Measurements from ENCODE around the gene GLI3.

DNA sequence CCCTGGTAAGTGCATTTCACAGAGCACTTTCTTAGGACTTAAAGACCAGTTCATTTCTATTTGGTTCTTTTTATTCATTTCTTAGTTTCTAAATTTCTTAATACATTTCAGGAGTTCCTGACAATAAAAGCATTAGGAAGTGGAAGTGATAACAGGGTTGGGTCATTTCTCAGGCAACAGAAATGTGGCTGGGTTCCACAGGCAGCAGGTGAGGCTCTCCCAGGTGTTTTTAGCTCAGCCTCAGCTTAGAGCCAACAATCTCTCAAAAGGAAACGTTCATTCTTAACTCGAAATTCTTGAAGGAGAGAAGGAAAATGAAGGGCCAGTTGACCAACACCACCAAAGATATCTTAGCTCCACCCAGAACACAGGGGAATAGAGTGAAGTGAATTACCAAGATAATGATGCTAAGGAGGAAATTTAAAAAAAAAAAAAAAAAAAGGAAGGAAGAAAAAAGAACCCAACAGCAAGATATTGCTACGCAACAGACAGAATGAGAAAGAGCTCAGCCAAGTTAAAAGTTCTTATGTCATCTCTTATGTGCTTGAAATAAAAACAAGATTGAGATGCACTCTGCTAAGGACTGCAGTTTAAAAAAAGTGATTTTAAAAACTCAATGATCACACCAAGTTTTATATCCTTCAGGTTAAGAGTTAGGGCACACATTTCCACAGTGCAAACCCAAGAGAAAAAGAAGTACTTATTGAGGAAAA, 230.1 kb downstream of the GLI3 start:
- TF ChIP-seq CHD2 (IDR thresholded peaks at IDR 0.05; ENCODE audit: low read length, partially characterized antibody): no peak
- no peak for TF ChIP-seq TCF12 (IDR thresholded peaks at IDR 0.05)
- TF ChIP-seq, protein P1, sequence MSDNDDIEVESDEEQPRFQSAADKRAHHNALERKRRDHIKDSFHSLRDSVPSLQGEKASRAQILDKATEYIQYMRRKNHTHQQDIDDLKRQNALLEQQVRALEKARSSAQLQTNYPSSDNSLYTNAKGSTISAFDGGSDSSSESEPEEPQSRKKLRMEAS (IDR thresholded peaks at IDR 0.05; ENCODE audit: low read depth): no peak
- no peak for TF ChIP-seq CTCF (IDR thresholded peaks at IDR 0.05)
- no peak for TF ChIP-seq FOXM1 (IDR thresholded peaks at IDR 0.05; ENCODE audit: low read depth)
- no peak for TF ChIP-seq EP300 (IDR thresholded peaks at IDR 0.05; ENCODE audit: borderline replicate concordance in 1 of 2, low read depth in 1 of 2, low read length in 1 of 2)
- TF ChIP-seq RAD21 (IDR thresholded peaks at IDR 0.05; ENCODE audit: low read length): no peak
- no peak for TF ChIP-seq YY1 (IDR thresholded peaks at IDR 0.05; ENCODE audit: low read depth)

All from SK-N-SH (cell line).